ENCODE measurements around the gene PSD.

- no peak for TF ChIP-seq CTCF (conservative IDR thresholded peaks at IDR 0.05; ENCODE audit: low read length)
- no peak for TF ChIP-seq EZH2phosphoT487 (IDR thresholded peaks at IDR 0.05; ENCODE audit: borderline replicate concordance, low read depth, low read length)
Observed at GRCh38 chr10:102402512-102402896, 16.1 kb downstream of the PSD start.

Measured in OCI-LY7 (cell line).